DOHH2 (cell line): ENCODE data around the gene EHBP1L1.

ENCODE experiments used
- H3F3A ChIP-seq: fragments of 200-600 bp; sonication (generic), shearing (Covaris generic); 2 replicates; pipeline ENCODE4 v1.6.0; 2016; ENCODE audit warnings: antibody characterized with exemption, mild to moderate bottlenecking; ENCODE audit not compliant: control insufficient read depth, insufficient read depth
- H3K27ac ChIP-seq: fragments of 200-600 bp; sonication (generic); 2 replicates; pipeline ENCODE4 v1.5.1; 2014; ENCODE audit warnings: low read depth, mild to moderate bottlenecking, low read length, moderate library complexity
- H3K27me3 ChIP-seq: fragments of 200-600 bp; sonication (generic); 2 replicates; pipeline ENCODE4 v1.6.1; 2014; ENCODE audit warnings: mild to moderate bottlenecking, low read length, mixed read lengths; ENCODE audit not compliant: control insufficient read depth
- H3K36me3 ChIP-seq: fragments of 200-600 bp; sonication (generic); 2 replicates; pipeline ENCODE4 v1.6.1; 2014; ENCODE audit warnings: mild to moderate bottlenecking, low read length, moderate library complexity, mixed read lengths; ENCODE audit not compliant: control insufficient read depth
- H3K4me1 ChIP-seq: fragments of 200-600 bp; sonication (generic); 2 replicates; pipeline ENCODE4 v1.6.1; 2014; ENCODE audit warnings: mild to moderate bottlenecking, low read length, mixed read lengths; ENCODE audit not compliant: control insufficient read depth
- H3K4me2 ChIP-seq: fragments of 200-600 bp; sonication (generic); 2 replicates; pipeline ENCODE4 v1.6.0; 2014; ENCODE audit warnings: mild to moderate bottlenecking, low read length, moderate library complexity
- H3K4me3 ChIP-seq: fragments of 200-600 bp; sonication (generic); 2 replicates; pipeline ENCODE4 v1.5.1; 2014; ENCODE audit warnings: mild to moderate bottlenecking, low read length, mixed read lengths
- H3K79me2 ChIP-seq: fragments of 200-600 bp; sonication (generic); 2 replicates; pipeline ENCODE4 v1.6.1; 2014; ENCODE audit warnings: mild to moderate bottlenecking, low read length, mixed read lengths; ENCODE audit not compliant: control insufficient read depth
- H3K9me2 ChIP-seq: fragments of 200-600 bp; sonication (generic); replicated peaks from 2 replicates; pipeline ENCODE4 v1.6.1; 2014; ENCODE audit warnings: mild to moderate bottlenecking, low read length, mixed read lengths; ENCODE audit not compliant: control insufficient read depth
- H3K9me3 ChIP-seq: fragments of 200-600 bp; sonication (generic); 2 replicates; pipeline ENCODE4 v1.6.1; 2014; ENCODE audit warnings: antibody characterized with exemption, low read length, mixed read lengths; ENCODE audit not compliant: control insufficient read depth, insufficient read depth
- H4K20me1 ChIP-seq: fragments of 200-600 bp; sonication (generic); 2 replicates; pipeline ENCODE4 v1.6.0; 2014; ENCODE audit warnings: low read depth, mild to moderate bottlenecking, antibody characterized with exemption, low read length, moderate library complexity; ENCODE audit not compliant: control insufficient read depth, insufficient read depth
- CTCF ChIP-seq: fragments of 200-600 bp; sonication (generic); IDR thresholded peaks from one replicate; pipeline ENCODE4 v1.5.1; 2014; ENCODE audit warnings: antibody characterized with exemption, mild to moderate bottlenecking, low read depth, low read length; ENCODE audit not compliant: poor library complexity, severe bottlenecking
- EZH2phosphoT487 ChIP-seq: fragments of 200-600 bp; sonication (generic); IDR thresholded peaks from 2 replicates; pipeline ENCODE4 v1.6.1; 2017; ENCODE audit warnings: borderline replicate concordance, mild to moderate bottlenecking, antibody characterized with exemption, low read length, moderate library complexity, mixed read lengths

EHBP1L1 gene

GRCh38 chr11:65560555-65561418, 15.1 kb upstream of the EHBP1L1 start:
- no peak overlapping the region for H3K4me3 ChIP-seq
- H3F3A ChIP-seq = no peaks in the 10 kb centered on the region
- peaks cover 22% of the 10 kb centered on the region for H3K4me1 ChIP-seq
- TF ChIP-seq EZH2phosphoT487 = no peak
- TF ChIP-seq CTCF = no peak
- no peaks in the 10 kb centered on the region for H3K9me3 ChIP-seq
- H3K4me2 ChIP-seq = no peak overlapping the region
- no peaks in the 10 kb centered on the region for H3K27me3 ChIP-seq
- H3K36me3 ChIP-seq = peaks cover 2% of the 10 kb centered on the region; the same call in 1 of the 2 replicates
- no peaks in the 10 kb centered on the region for H4K20me1 ChIP-seq
- H3K79me2 ChIP-seq = peaks cover 4% of the 10 kb centered on the region
- H3K27ac ChIP-seq = no peak overlapping the region
- no peaks in the 10 kb centered on the region for H3K9me2 ChIP-seq

- Histone ChIP-seq H3K79me2 (peaks cover 15% of the 10 kb centered on the region), H3K9me2 (no peaks in the 10 kb centered on the region), H4K20me1 (no peaks in the 10 kb centered on the region), H3F3A (no peaks in the 10 kb centered on the region), H3K4me2 (no peak overlapping the region), H3K27me3 (no peaks in the 10 kb centered on the region), H3K36me3 (peaks cover 9% of the 10 kb centered on the region), H3K4me1 (peaks cover 35% of the 10 kb centered on the region), H3K27ac (no peak overlapping the region), H3K4me3 (no peak overlapping the region), H3K9me3 (no peaks in the 10 kb centered on the region)
- TF ChIP-seq CTCF (no peak), EZH2phosphoT487 (no peak)
Observed at GRCh38 chr11:65562020-65562419, 13.8 kb upstream of the EHBP1L1 start.

- peaks cover 9% of the 10 kb centered on the region for H3K36me3 ChIP-seq
- H3K27me3 ChIP-seq = no peaks in the 10 kb centered on the region
- H3K79me2 ChIP-seq = peaks cover 20% of the 10 kb centered on the region
- H3K9me2 ChIP-seq = no peaks in the 10 kb centered on the region
- TF ChIP-seq EZH2phosphoT487 (no peak), CTCF (no peak)
- H3K4me2 ChIP-seq = no peak overlapping the region
- no peaks in the 10 kb centered on the region for H4K20me1 ChIP-seq
- no peak overlapping the region for H3K27ac ChIP-seq
- no peaks in the 10 kb centered on the region for H3K9me3 ChIP-seq
- H3K4me1 ChIP-seq = peaks cover 35% of the 10 kb centered on the region
- H3F3A ChIP-seq = no peaks in the 10 kb centered on the region
- H3K4me3 ChIP-seq = no peak overlapping the region
Observed at GRCh38 chr11:65562788-65563187, 13.1 kb upstream of the EHBP1L1 start.
